Measurements from ENCODE around the gene RPL23.

DNA sequence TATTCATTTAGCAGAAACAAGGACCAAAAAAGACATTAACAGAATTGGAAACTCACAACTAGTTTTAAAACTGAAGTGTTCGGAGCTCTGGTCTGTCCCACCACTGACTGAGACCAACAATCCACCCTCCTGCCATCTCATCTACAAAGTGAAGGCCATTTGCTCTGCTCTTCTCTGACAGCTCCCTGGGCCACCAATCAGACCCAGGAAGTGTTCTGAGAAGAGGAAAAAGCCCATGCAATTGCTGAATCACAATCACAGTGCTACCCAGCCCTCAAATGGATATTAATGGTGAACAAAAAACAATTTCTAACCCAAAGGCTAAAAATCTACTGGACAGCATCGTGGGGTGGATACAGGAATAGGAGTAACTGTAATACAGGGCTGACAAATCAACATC is 2.1 kb downstream of the RPL23 start:
- TF ChIP-seq, protein P1, sequence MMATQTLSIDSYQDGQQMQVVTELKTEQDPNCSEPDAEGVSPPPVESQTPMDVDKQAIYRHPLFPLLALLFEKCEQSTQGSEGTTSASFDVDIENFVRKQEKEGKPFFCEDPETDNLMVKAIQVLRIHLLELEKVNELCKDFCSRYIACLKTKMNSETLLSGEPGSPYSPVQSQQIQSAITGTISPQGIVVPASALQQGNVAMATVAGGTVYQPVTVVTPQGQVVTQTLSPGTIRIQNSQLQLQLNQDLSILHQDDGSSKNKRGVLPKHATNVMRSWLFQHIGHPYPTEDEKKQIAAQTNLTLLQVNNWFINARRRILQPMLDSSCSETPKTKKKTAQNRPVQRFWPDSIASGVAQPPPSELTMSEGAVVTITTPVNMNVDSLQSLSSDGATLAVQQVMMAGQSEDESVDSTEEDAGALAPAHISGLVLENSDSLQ (IDR thresholded peaks at IDR 0.05): no peak
- TF ChIP-seq SUZ12 (IDR thresholded peaks at IDR 0.05) (no peak), BHLHE40 (IDR thresholded peaks at IDR 0.05; ENCODE audit: borderline replicate concordance) (no peak), FOXM1 (IDR thresholded peaks at IDR 0.05; ENCODE audit: borderline replicate concordance) (no peak), SP1 (IDR thresholded peaks at IDR 0.05) (no peak), CTBP1 (IDR thresholded peaks at IDR 0.05; ENCODE audit: borderline replicate concordance) (no peak), LEF1 (IDR thresholded peaks at IDR 0.05; ENCODE audit: borderline replicate concordance) (no peak), FOXK2 (IDR thresholded peaks at IDR 0.05) (no peak), TARDBP (IDR thresholded peaks at IDR 0.05) (no peak)

Measured in HEK293T (cell line).